ENCODE measurements around the gene SASH1.

The SASH1 gene

DNA sequence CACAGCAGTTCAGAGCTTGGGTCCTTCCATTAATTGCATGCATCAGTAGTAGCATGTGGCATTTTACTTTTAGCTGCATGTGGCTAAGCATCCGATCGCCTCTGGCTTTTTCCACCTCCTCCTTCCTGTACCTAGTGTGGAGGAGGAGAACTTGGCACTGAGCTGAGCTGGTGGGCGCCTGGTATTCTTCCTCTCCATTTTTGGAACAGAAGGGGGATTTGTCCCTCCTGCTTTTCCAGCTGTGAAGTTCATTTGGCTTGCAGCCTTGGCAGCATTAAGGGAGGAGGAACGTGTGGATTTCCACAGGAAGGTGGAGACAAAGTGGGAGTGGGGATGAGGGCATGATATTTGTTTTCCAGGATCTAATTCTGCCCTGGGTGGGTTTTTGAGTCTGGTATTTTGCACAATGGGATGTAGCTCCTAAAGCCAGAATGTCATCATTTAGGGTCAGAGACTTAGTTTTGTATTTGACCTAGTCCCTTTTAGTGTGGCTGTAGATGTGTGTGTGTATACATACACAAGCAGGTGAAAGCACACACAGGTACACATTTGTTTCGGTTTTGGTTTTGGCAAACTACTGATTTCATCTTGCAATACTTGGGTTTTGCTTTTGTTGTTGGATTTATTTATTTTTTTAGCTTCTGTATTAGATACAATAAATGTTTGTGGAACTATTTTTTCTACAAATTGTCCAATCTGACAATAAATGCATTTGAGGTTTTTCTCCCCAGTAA, 90.0 kb downstream of the SASH1 start:
- no peak for DNase-seq (ENCODE audit: low read depth)

GRCh38 chr6:148435386-148435785, 92.7 kb downstream of the SASH1 start:
- no peak for DNase-seq (ENCODE audit: low read depth)

- no peak for DNase-seq (ENCODE audit: low read depth)
Measured at GRCh38 chr6:148436466-148436865, 93.8 kb downstream of the SASH1 start.

GRCh38 chr6:148438632-148439031, 96.0 kb downstream of the SASH1 start:
- DNase-seq (ENCODE audit: low read depth), result no peak

- DNase-seq (ENCODE audit: low read depth), result no peak
Measured at GRCh38 chr6:148440016-148440415, 97.4 kb downstream of the SASH1 start.

DNA sequence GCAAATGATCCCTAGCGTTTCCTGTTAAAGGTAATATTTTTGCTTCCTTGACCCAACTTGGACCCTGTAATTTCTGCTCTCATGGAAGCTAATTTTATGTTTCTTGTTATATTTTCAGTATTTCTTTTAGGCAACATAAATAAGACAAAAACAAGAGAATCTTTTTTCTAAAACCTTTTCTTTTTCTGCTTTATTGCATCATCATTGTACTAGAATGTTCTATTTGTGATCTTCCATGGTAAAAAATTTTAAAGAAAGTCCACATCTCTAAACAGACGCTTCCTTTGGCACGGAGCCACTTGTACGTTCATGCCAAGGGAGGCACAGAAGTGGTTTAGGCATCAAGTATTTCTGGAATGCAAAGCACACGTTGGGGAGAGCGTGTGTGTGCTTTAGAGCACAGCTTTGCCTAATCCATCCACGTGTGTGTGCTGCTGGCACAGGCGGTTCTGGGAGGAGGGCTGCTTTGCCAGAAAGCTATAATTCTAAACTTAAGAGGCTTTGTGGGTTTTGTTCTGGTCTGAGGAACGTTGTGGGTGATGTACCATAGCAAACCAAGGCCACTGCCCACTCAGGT, 98.3 kb downstream of the SASH1 start:
- DNase-seq (ENCODE audit: low read depth), result no peak

DNA sequence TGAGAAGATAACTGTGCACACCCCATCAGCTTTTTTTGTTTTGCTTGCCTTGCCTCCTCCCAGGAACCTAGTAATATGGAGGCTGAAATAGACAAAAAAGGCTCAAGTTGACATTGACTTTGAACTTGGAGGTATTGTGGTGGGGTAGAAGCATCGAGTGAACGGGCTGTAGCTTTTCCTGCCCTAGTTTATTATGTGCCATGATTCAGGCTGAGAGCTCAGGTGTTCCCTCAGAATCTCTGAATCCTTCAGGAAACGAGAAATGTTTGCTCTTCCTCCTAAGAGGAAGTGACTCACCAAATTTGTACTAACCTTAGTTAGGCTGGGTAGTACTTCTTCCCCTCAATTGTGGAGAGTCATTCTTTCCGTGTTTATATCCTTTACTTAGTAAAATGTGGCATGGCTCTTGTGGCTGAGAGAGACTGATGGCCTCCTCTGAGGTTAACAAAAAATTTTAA, 98.8 kb downstream of the SASH1 start:
- no peak for DNase-seq (ENCODE audit: low read depth)

DNA sequence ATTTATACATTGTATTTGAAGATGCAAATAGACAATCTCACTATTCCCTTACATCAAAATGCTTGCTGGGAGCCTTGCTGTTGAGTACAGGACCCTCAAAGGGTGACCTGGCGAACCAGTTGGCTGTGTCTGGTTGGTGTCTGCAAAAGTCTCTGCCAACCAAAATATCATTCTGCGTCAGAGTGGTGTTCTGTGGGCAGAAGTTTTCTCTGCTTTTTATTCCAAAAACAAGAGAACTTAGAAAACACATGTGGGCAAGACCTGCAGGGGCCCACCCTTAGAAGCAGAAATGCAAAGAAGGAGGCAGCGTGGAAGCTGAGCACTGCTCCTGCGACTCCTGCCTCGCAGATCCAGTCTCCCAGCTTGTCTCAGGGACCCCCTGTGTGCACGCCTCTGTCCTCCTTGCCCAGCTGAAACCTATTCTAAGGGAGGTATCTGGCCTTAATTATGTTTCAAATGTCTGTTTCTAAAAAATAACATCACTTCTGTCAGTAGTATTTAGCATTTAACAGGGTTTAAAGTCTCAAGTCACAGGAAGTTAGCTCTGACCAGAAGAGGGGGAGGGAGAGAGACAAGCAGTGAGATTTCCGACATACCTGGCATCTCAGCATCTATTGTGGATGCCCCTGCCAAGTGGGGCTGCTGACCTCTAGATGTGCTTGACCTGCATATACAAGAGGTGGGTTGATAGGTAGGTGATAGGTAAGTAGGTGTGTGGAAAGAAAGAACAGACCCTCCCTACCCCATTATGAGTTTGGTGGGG, 101.3 kb downstream of the SASH1 start:
- no peak for DNase-seq (ENCODE audit: low read depth)

DNA sequence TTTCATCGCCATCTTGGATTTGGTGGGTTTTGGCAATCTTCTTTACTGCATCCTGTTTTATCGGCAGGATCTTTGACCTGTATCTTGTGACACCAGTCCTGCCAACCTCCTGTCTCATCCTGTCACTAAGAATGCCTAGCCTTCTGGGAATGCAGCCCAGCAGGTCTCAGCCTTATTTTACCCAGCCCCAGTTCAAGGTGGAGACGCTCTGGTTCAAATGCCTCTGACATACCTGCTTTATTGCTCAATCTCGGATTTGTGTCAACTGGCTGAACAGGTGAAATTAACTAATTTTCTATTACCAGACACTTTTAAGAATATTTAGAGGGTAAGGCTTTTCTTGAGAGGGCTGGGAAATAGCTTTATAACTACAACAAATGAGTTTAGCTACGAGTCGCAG, 102.5 kb downstream of the SASH1 start:
- DNase-seq (ENCODE audit: low read depth), result no peak

GRCh38 chr6:148445620-148446019, 103.0 kb downstream of the SASH1 start:
- DNase-seq (ENCODE audit: low read depth), result no peak

DNA sequence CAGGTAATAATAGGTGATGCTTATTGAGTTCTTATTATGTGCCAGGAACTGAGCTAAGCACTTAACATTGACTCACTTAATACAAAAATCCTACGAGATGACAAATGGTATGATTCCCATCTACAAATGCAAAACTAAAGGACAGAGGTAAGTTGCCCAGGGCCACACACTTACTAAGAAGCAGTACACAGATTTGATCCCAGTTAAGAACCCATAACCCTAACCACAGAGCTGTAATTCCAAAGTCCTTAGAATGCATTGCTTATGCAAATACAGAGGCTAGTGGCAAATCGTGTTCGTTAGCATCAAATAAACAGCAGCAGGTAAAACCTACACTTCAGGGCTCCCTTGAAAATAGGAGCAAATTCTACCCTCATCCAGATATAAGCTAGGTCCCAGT, 104.0 kb downstream of the SASH1 start:
- DNase-seq (ENCODE audit: low read depth), result no peak

DNA sequence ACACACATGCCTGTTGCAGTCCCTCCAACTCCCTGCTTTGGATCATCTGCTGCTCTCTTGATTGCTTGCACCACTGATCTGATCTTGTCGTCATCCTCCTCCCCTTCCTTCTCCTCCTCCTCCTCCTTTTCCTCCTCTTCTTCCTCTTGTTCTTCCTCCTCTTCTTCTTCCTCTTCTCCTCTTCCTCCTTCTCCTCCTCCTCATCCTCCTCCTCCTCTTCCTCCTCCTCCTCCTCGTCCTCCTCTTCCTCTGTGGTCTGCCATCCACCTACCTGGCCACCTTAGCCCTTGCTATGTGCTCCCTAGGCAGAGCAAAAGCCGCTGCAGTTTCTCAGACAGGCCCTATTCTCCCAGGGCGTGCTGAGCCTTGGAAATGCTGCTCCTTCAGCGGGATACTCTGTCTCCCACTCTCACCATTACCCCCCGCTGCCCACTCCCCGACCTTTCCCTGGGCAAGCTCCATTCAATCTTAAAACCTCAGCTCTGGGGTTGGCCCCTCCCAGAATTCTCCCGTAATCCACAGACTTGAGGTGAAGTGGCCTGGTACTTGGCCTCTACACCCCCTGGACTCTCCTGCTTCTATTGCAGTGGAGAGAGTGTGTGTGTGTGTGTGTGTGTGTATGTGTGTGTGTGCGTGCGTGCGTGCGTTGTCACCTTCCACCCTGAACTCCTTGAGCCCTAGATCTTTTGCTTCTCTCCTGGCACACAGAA, 105.0 kb downstream of the SASH1 start:
- no peak for DNase-seq (ENCODE audit: low read depth)

DNA sequence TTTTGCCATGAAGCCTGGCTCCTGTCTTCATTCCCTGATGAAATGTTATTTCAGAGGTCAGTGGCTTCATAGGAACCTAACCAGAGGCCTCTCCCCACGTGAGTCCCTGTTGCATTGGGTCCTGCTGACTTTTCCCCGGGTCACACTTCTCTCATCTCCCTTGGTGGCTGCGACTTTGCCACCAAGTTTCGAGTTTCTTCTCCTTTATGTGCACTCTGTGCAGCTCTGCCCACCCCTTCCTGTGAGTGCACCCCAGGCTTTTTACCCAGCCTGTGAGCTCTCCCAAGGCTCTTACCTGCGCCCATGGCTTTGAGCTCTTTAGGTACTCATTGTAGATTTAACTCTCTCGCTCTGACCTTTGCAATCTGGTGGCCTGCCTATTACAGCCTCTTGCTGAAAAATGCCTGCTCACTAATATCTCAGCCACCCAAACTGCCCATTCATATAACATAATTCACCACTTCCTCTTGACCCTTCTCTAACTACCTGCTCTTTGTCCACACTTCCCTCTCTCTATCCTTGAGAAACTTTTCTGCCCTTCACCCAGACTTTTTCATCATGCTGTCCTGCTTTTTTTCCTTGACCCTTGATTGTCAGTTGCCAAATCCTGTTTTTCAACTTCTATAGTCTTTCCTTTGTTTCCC, 105.9 kb downstream of the SASH1 start:
- no peak for DNase-seq (ENCODE audit: low read depth)

DNA sequence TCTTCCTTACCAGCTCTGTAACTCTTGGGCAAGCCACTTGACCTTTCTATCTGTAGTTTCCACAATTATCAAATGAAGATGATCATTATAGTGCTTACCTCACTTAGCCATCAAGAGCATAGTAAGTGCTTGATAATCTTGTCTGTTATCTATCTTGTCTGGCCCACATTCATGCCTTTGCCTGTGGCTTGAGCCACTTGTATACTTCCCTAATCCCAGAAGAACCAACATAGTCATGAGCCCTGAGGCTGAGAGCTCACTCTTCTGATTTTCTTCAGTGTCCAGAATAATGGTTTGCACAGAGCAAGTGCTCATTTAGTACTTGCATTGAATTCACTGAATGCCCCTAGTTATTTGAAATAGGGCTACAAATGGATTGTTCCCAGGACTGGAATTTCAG, 108.2 kb downstream of the SASH1 start:
- DNase-seq (ENCODE audit: low read depth), result no peak

DNA sequence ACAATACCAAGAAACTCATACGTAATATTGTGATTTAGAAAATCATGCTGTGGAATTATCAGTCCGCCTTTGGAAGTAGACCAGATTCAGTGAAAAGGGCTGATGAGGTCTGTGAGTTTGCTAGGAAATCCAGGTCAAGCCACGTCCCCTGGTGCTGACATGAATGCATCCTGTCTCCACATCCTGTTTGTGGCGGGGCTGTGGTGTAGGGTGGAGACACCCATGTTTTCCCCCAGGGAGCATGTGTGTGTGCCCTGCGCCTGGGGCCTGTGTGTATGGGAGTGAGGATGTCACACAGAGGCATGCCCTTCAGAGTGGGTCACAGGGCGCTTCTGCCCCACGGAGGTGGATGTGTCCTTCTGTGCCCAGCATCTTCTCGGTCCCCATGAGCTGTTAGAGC, 109.1 kb downstream of the SASH1 start:
- DNase-seq (ENCODE audit: low read depth), result no peak

- no peak for DNase-seq (ENCODE audit: low read depth)
Measured at GRCh38 chr6:148452876-148453275, 110.2 kb downstream of the SASH1 start.

DNA sequence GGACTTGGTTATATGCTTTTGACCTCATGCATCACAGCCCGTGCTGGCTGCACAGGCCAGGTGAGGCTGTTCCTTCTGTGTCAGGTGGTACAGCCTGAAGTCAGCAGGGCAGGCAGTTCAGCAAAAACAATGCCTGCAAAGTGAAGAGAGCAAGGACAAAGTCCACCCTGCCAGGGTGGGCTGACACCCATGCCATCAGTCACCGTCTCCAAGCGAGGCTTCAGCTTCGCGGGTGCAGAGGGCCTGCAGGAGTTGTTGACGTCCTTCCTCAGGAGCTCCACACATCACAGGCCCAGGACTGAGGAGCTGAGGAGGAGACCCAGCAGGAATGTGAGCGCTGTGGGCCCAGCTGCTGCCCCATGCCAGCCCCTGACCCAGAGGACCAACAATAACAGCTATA, 111.3 kb downstream of the SASH1 start:
- DNase-seq (ENCODE audit: low read depth), result no peak

DNA sequence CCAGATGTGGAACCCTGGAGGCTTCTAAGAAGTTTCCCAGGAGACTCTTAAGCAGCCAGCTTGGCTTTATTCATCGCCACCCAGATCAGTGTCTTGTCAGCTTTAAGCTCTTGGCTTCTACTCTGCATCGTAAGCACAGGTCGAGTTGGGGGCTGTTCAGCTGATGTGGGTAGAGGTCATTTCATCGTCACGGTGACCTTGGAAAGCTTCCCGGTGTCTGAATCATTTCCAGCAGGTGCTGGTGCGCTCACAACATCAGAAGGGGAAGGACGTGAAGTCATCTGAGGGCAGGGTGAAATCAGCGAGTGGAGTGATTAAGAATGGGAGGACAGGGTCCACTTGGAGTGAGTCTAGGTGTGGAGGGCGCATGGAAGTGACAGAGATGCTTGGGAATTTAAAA, 112.6 kb downstream of the SASH1 start:
- no peak for DNase-seq (ENCODE audit: low read depth)

GRCh38 chr6:148455674-148456558, 113.3 kb downstream of the SASH1 start:
- no peak for DNase-seq (ENCODE audit: low read depth)

DNA sequence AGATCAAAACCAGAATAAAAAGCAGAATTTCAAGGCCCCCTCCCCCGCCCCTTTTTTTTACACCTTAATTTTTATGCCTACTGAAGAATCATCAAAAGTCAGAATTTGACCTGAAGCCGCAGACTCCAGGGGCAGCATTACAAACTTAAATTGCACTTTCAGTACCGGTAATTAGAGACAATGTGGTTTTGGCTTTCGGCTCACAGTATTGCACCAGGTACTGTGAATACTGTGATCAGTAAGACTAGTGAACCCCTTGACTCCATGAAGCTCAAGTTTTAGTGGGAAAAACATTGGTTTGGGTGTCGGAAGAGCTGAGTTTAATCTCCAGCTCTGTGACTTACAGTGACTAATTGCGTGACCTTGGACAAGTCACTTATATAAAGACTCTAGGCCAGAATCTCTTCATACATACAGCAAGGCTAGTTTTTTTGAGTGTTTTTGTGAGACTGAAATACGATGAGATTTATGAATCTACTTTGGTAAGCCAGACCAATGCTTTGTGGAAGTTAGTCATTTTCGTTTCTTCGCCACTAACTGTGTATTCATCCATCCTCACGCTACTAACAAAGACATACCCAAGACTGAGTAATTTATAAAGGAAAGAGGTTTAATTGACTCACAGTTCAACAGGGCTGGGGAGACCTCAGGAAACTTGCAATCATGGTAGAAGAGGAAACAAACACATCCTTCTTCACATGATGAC, 114.7 kb downstream of the SASH1 start:
- DNase-seq (ENCODE audit: low read depth), result no peak

- DNase-seq (ENCODE audit: low read depth), result no peak
Measured at GRCh38 chr6:148457843-148458159, 115.2 kb downstream of the SASH1 start.

Measured in stimulated activated CD8-positive, alpha-beta memory T cell treated with anti-CD3 and anti-CD28 coated beads, Interleukin-7, amount 100 ng/mL, for 24 hours (primary cell).